Hippocampal formation (tissue), 2 donors: ENCODE results near the gene RAB8B.

Experiments
- DNase-seq, 2 donors: peaks; one replicate each; lab custom pipeline; 2025; lab: John Stamatoyannopoulos, UW

RAB8B gene

DNA sequence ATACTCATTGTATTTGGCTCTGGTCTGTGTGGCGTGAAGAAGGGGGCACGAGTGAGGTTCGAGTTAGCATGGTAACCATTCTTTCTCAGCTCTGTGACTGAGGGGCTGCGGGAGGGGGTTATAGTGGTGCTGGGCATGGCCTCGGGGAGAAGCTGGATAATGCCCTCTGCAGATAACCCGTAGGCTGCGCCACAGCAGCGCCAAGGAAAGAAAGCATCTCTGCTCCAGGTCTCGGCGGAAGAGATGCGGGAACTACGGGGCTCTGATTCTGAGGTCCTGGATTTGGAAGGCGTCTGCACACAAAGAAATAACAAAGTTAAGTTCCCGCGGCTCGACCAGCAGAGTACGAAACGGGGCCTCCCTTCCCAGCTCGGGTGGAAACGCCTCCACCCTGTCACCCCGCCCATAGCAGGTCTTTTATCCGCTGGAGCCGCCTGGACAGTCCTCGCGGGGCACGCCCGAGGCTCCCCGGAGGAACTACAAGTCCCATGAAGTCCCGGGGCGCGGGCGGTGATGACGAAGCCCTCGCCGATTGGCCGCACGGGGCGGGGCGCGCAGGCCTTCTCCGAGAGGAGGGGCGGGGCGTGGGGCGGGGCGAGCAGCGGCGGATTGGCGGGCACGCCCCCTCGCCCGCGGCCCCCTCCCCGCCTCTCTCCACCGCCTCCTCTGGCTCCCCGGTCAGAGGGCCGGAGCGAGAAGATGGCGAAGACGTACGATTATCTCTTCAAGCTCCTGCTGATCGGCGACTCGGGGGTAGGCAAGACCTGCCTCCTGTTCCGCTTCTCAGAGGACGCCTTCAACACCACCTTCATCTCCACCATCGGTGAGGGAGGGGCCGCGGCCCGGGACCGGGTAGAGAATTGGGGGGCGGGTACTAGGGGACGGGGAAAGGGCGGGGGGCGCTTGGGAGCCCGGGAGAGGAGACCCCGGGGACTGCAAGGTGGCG, at the start of gene RAB8B:
Gene RAB8B, plus strand, starts transcription at position 681 of the 946 bp plus-strand sequence. Its CDS starts 19 bp downstream, at position 700.
- peak; percentile 92 to 98 for DNase-seq

- no peak for DNase-seq
Measured at GRCh38 chr15:63140936-63141335, 48.5 kb upstream of the RAB8B start.

- no peak for DNase-seq
Measured at GRCh38 chr15:63145426-63145825, 44.0 kb upstream of the RAB8B start.

GRCh38 chr15:63146684-63147083, 42.7 kb upstream of the RAB8B start:
- no peak for DNase-seq

DNA sequence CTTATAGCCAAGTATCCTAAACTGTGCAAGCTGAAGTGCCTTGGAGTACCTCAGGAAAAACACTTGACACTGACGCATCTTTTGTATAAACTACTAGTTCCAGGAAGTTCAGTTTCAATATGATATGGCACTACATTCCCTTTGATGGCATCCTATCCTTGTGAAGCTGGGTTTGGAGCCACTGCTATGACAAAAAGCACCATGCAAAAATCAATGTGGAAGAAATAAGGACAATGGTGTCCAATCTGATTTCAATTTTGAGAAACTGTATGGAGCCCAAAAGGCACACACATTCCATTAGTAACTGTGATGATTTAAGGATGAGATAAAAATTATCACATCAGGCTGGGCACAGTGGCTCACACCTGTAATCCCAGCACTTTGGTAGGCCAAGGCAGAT, 37.7 kb upstream of the RAB8B start:
- no peak for DNase-seq

DNA sequence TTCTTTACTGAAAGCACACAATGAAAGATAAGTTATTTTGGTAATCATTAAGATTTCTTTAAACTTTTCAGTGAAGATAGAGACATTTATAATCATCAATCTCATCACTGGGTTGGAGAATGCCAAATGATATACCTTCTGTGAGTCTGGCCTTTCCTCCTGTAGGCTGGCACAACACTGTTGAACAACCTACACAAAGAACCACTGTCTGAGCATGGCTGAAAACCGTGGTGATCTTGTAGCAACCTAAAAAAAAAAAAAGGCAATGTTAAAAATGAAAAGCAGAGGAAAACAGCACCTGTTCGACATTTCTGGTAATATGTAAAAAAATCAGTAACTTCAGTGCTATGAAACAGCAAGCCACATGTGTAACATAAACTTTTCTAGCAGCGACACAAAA, 33.9 kb upstream of the RAB8B start:
- DNase-seq, result no peak

GRCh38 chr15:63156086-63156710, 33.2 kb upstream of the RAB8B start:
- no peak for DNase-seq

DNA sequence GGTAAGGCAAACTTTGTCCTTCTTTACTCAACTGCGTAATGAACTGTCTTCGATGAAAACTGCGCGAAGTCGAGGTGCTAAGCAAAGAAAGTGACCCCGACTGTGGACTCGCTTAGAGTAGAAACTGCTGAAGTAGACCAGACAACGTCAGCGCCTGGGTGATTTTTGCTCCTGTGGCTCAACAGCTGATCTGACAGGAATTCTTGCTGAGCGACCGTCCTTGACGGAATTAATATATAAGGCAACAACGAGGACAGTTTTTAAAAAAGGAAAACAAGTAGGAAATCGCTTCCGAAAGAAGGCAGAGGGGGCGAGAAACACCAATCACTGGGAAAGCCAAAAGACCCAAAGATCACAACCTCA, 32.7 kb upstream of the RAB8B start:
- peak in 1 of 2 donors; percentile 30 for DNase-seq

DNA sequence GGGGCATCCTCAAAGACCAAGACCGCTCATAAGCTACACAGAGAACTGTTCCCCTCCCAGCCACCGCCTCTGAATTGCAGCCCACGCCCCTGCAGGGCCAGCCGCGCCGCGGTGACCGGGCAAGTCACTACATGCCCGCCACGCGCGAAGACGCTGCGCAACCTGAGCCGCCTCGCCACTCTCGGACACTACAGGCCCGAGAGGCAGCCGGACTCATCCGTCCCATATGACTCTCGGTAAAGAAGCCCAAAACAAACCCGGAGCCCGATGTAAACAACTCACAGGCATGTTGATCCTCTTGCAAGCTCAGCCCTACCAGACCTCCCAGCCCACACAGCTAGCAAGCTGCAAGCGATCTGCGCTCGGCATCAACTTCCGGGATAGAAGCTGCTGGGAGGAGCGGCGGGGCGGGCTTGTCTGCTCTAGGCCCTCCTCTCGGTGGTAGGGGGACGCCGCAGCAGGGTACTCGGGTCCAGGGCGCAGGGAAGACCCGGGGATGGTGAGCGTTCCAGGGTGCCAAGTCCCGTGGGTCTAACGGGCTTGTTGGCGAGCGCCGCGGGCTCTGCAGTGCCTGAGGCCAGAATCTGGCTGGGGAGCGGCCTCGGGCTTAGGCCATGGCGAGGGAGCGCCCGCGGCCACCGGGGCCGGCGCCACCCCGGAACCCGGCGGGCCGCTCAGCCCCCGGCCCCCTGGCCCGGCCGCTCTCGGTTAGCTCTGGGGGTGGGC, 32.1 kb upstream of the RAB8B start, which contains the start of gene RPS27L:
Gene RPS27L, minus strand, starts transcription at position 360 of the 726 bp plus-strand sequence. Its CDS starts 72 bp downstream, at position 288.
- DNase-seq, result peak; percentile 87

DNA sequence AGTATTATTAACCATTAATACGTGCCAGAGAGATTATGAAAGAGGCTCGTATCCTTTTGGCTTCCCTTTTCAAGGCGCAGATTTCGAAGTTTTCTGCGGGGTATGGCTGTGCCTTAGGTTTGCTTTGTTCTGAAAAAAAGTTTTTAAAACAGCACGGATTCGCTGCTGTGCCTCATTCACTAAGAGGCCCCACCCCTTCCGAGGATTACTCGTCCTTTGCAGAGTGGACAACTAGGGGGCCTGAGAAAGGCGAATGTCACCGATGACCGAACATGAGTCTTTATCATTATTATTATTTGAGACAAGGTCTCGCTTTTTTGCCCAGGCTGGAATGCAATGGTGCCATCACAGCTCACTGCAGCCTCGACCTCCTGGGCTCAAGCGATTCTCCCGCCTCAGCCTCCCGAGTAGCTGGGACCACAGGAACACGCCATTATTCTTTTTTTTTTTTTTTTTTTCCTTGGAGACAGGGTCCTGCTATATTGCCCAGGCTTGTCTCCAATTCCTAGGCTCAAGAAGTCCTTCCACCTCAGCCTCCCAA, 31.4 kb upstream of the RAB8B start:
- peak in 1 of 2 donors; percentile 24 for DNase-seq

DNA sequence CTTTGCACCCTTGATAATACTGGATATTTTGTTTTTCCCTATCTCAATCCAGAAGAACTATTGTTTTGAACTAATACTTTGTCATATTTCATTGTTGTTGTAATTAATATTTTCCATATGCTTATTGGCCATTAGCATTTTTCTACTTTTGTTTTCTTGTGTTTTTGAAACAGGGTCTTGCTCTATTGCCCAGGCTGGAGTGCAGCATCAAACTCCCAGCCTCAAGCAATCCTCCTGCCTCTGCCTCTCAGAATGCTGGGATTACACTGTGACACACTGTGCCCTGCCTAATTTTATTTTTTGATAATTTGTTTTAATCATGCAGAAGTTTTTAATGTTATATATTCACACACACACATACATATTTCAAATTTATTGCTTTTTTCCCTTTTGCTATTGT, 28.8 kb upstream of the RAB8B start:
- no peak for DNase-seq

DNA sequence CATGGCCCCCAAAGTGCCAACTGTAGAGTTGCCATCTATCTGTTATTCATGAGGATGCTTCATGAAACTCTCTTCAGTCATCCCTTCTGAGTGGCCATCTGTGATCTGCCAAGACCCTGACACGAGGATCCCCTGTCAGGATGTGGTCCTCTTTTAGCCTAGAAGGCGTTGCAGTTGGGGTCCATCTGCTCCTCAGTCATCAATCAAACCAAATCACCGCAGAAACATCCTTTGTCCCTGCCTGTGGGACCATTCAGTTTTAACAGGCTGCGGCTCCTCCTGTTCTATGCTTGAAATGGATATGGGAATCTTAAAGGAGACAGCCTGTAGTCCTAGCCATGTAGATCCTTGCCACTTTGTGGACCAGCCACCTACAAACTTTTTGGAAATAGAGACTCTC, 26.2 kb upstream of the RAB8B start:
- DNase-seq, result no peak

GRCh38 chr15:63165166-63165859, 24.1 kb upstream of the RAB8B start:
- DNase-seq, result no peak

DNA sequence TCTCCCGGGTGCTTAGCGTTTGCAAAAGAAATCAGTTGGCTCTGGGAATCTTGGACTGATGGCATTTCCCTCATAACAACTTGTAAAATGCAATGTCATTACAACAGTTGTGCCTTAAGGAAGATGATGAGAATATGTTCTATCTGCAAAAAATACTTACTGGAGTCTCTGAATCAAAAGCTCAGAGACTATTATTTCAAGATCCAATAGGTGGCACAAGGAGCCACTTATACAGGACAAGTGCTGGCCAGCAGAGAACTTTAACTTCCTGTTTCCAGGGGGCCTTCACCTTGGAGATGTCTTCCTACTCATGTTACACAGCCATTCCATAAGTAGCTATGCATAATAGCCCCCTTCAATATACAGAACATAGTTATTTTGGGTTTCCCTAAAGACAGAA, 23.2 kb upstream of the RAB8B start:
- no peak for DNase-seq

- no peak for DNase-seq
Measured at GRCh38 chr15:63169788-63170187, 19.6 kb upstream of the RAB8B start.

DNA sequence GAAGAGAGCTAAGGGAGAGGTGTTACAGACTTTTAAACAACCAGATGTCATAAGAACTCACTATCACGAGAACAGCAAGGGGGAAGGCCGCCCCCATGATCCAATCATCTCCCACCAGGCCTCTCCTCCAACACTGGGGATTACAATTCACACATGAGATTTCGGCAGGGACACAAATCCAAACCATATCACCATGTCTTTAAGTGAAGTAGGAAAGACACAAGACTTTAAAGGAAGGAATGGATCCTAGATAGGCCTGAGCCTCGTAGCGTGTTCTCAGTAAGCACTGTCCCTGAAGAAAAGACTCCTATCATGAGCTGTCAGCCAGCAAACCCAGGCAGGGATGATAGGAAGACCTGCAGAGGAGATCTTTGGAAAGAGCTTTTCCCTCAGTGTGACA, 17.0 kb upstream of the RAB8B start:
- DNase-seq, result no peak

DNA sequence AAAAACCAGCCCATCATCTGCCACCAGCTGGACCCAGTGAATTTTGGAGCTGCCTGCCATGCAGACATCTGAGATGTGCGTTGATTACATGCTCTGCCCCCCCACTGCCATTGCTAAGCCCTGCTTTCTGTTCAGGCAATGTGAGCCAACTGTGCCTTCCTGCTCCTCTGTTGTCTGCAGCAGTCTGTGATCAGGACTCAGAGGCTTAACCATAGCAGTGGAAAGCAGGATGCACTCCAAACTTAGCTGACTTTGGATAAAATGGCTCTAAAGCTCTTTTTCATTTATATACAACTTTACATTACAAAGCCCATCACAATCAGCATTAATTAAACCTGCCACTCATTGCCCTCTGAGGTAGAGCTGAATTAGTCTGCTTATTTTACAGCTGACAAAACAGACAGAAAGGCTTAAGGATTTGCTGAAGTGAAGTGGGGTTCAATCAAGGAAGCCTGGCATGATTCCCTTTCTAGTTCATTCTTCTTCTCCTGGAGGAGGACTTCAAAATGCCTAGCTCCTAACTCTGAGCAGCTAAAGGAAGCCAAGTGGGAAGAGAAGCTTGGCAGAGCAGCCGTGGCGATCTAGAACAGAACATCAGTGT, 16.5 kb upstream of the RAB8B start:
- peak in 1 of 2 donors; percentile 68 for DNase-seq

DNA sequence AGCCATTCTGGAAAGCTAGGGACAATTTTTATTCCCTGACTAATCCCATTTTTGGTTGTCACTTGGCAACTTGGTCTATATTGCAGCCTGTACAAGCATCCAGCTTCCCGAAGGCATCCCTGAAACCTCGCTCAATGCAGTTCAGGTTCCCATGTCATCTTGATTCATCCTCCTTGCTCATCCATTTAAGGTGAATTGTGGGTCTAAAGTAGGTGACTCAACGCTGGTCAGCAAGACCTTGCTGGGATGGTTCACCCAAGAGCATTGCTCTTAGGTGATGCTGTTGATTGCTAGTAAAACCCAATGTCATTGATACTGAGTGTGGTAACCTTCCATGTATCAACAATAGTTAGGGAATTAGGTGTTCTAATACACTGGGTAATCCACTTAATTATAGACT, 13.1 kb upstream of the RAB8B start:
- DNase-seq, result no peak

DNA sequence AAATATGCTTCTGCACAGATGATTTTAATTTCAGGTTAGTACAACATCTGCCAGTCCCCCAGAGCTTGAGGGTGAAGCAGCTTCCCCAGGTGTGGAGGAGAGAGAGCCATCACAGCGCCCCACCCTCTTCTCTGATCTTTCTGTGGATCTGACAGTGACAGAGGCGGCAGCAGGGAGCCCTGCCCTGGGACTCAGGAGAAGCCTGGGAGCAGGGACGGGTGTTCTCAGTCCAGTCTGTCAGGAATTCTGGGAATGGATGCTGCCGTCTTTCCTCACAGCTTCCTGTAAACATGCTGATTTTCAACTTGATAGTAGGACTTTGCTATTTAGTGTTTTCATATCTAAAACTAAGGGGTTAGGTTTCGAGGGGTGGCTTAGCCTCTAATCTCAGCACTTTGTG, 11.4 kb upstream of the RAB8B start:
- no peak for DNase-seq

DNA sequence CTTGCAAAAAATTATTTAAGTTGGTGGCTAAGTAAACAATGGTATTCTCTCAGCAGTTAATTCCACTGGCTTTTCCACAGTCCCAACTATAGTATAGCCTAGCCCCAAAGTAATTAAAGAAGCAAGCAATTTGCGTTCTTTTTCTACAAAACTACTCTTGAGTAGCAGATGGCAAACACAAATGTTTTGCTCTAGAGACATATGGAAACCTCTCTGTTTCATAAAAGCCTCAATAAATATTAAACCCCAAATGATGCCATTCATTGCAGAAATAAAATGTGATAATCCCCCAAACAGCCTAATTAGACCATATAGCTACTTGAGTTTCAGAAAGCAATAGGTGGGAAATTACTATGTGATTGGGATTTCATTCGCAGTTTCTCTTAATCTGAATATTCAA, 8.7 kb upstream of the RAB8B start:
- DNase-seq, result no peak

- DNase-seq, result no peak
Measured at GRCh38 chr15:63181648-63182047, 7.8 kb upstream of the RAB8B start.
